Measurements from ENCODE around the gene LSR. TPM values are rescaled to one million over a fixed set of nuclear protein-coding genes. Genes with fewer than 3 reads are reported as not detected.

Gene LSR
- polyA plus RNA-seq, 3 donors: 38.5 to 52.0 (median 51.5) TPM

- no peak for DNase-seq (ENCODE audit: low read depth in 3 of 3, low spot score in 2 of 3)
Observed at GRCh38 chr19:35316560-35316959, 67.8 kb downstream of the LSR start.

Other genes starting within 250 kb of the LSR start
- 10 to 100 TPM; 38.3 to 51.2 (median 46.1) TPM for gene GRAMD1A, start 248.7 kb upstream of the LSR start, polyA plus RNA-seq (ENCODE audit: insufficient read length in 3 of 3)
- under 1 TPM; 0.55 to 0.92 (median 0.64) TPM for gene SCN1B, start 218.5 kb upstream of the LSR start, polyA plus RNA-seq (ENCODE audit: insufficient read length in 3 of 3)
- gene HPN, start 207.3 kb upstream of the LSR start, polyA plus RNA-seq (ENCODE audit: insufficient read length in 3 of 3): 100 to 1,000 TPM in 1 of 3 donors, 10 to 100 TPM in 2; 78.8 to 102 (median 83.3) TPM
- gene FXYD3, start 133.2 kb upstream of the LSR start, polyA plus RNA-seq (ENCODE audit: insufficient read length in 3 of 3): 10 to 100 TPM in 2 of 3 donors, 1 to 10 TPM in 1; 7.0 to 26.7 (median 15.4) TPM
- 1 to 10 TPM; 2.2 to 3.0 (median 2.3) TPM for gene LGI4, start 113.9 kb upstream of the LSR start, polyA plus RNA-seq (ENCODE audit: insufficient read length in 3 of 3)
- 10 to 100 TPM; 16.1 to 22.5 (median 20.2) TPM for gene FXYD1, start 110.2 kb upstream of the LSR start, polyA plus RNA-seq (ENCODE audit: insufficient read length in 3 of 3)
- gene FXYD7, start 105.7 kb upstream of the LSR start, polyA plus RNA-seq (ENCODE audit: insufficient read length in 3 of 3): 1 to 10 TPM in 1 of 3 donors, under 1 TPM in 2; 0.50 to 1.0 (median 0.57) TPM
- gene FXYD5, start 94.3 kb upstream of the LSR start, polyA plus RNA-seq (ENCODE audit: insufficient read length in 3 of 3): 10 to 100 TPM; 19.1 to 36.7 (median 25.5) TPM
- not detected for gene FAM187B, start 20.3 kb upstream of the LSR start, polyA plus RNA-seq (ENCODE audit: insufficient read length in 3 of 3)
- gene USF2, start 20.0 kb downstream of the LSR start, polyA plus RNA-seq (ENCODE audit: insufficient read length in 3 of 3): 100 to 1,000 TPM; 160 to 166 (median 164) TPM
- gene HAMP, start 33.5 kb downstream of the LSR start, polyA plus RNA-seq (ENCODE audit: insufficient read length in 3 of 3): under 1 TPM in 2 of 3 donors, not detected in 1; 0.06 to 0.31 TPM
- 1 to 10 TPM; 1.9 to 2.7 (median 2.3) TPM for gene MAG, start 43.2 kb downstream of the LSR start, polyA plus RNA-seq (ENCODE audit: insufficient read length in 3 of 3)
- gene CD22, start 80.2 kb downstream of the LSR start, polyA plus RNA-seq (ENCODE audit: insufficient read length in 3 of 3): 1 to 10 TPM; 5.1 to 10.0 (median 8.7) TPM
- under 1 TPM; 0.22 to 0.30 (median 0.28) TPM for gene FFAR1, start 98.9 kb downstream of the LSR start, polyA plus RNA-seq (ENCODE audit: insufficient read length in 3 of 3)
- under 1 TPM in 2 of 3 donors, not detected in 1; 0.14 to 0.31 TPM for gene FFAR3, start 109.5 kb downstream of the LSR start, polyA plus RNA-seq (ENCODE audit: insufficient read length in 3 of 3)
- not detected for gene GPR42, start 122.1 kb downstream of the LSR start, polyA plus RNA-seq (ENCODE audit: insufficient read length in 3 of 3)
- under 1 TPM; 0.28 to 0.86 (median 0.31) TPM for gene FFAR2, start 199.3 kb downstream of the LSR start, polyA plus RNA-seq (ENCODE audit: insufficient read length in 3 of 3)
- under 1 TPM in 2 of 3 donors, not detected in 1; 0.47 to 0.86 TPM for gene KRTDAP, start 241.5 kb downstream of the LSR start, polyA plus RNA-seq (ENCODE audit: insufficient read length in 3 of 3)